HepG2 (cell line): ENCODE measurements around the gene LMNA. TPM values are rescaled to one million over a fixed set of nuclear protein-coding genes. Genes with fewer than 3 reads are reported as not detected.
A peak's percentile ranks its signal among the peaks of the same experiment; 100 is the strongest.

Source experiments
- GATA4 ChIP-seq: sonication (generic); IDR thresholded peaks from 2 replicates; pipeline ENCODE4 v1.6.1; 2016; ENCODE audit warnings: antibody characterized with exemption, low read depth, borderline replicate concordance
- GLI4 ChIP-seq: sonication (generic); formaldehyde crosslinking; IDR thresholded peaks from 2 replicates; pipeline ENCODE4 v1.5.1; 2020; ENCODE audit warnings: missing genetic modification reagents, mild to moderate bottlenecking, moderate library complexity, borderline replicate concordance
- HES4 ChIP-seq: sonication (generic); formaldehyde crosslinking; IDR thresholded peaks from 2 replicates; pipeline ENCODE4 v1.9.0; 2021; ENCODE audit warnings: mild to moderate bottlenecking, missing genetic modification reagents, borderline replicate concordance
- MXI1 ChIP-seq: IDR thresholded peaks from 3 replicates; pipeline ENCODE4 v1.6.1; 2012; ENCODE audit warnings: low read depth, low read length, inconsistent platforms, borderline replicate concordance
- NRL ChIP-seq: sonication (generic); formaldehyde crosslinking; IDR thresholded peaks from 2 replicates; pipeline ENCODE4 v1.5.0; 2020; ENCODE audit warnings: missing genetic modification reagents, mild to moderate bottlenecking, moderate library complexity, borderline replicate concordance
- PHB2 ChIP-seq: fragments of 450-650 bp; IDR thresholded peaks from 2 replicates; pipeline ENCODE4 v1.6.1; 2018; ENCODE audit not compliant: partially characterized antibody
- SOX13 ChIP-seq, 3 experiments: fragments of 450-650 bp in 1 of 3; sonication (generic) in 1 of 3; formaldehyde crosslinking in 1 of 3; IDR thresholded peaks in 2 of 3; conservative IDR thresholded peaks in 1 of 3; 2 replicates each; pipeline versions ENCODE4 v1.5.0 to v1.6.1; 2016 to 2020; ENCODE audit warnings: antibody characterized with exemption in 1 of 3, mild to moderate bottlenecking in 1 of 3, missing compliant biosample characterization in 1 of 3, missing genetic modification reagents in 1 of 3, moderate library complexity in 1 of 3
- SOX6 ChIP-seq, 2 experiments: fragments of 450-650 bp in 1 of 2; sonication (generic) in 1 of 2; formaldehyde crosslinking in 1 of 2; IDR thresholded peaks; 2 replicates each; pipeline versions ENCODE4 v1.4.0 to v1.6.1; 2017 to 2020; ENCODE audit warnings: antibody characterized with exemption in 1 of 2, mild to moderate bottlenecking in 1 of 2, missing genetic modification reagents in 1 of 2
- TCF7L2 ChIP-seq: IDR thresholded peaks from 2 replicates; pipeline ENCODE4 v1.6.1; 2011; ENCODE audit warnings: mild to moderate bottlenecking, low read depth, low read length, moderate library complexity
- ZFP90 ChIP-seq: sonication (generic); formaldehyde crosslinking; IDR thresholded peaks from 2 replicates; pipeline ENCODE4 v1.8.0; 2022; ENCODE audit warnings: missing genetic modification reagents, mild to moderate bottlenecking, inconsistent platforms, borderline replicate concordance
- ZNF574 ChIP-seq: sonication (generic); formaldehyde crosslinking; IDR thresholded peaks from 2 replicates; pipeline ENCODE4 v1.4.0; 2020; ENCODE audit warnings: missing genetic modification reagents
- ZNF710 ChIP-seq: sonication (generic); formaldehyde crosslinking; IDR thresholded peaks from 2 replicates; pipeline ENCODE4 v1.5.0; 2020; ENCODE audit warnings: mild to moderate bottlenecking, missing genetic modification reagents, borderline replicate concordance
- ZSCAN25 ChIP-seq: sonication (generic); formaldehyde crosslinking; IDR thresholded peaks from 2 replicates; pipeline ENCODE4 v1.8.0; 2022; ENCODE audit warnings: mild to moderate bottlenecking, missing genetic modification reagents
- polyA plus RNA-seq, 8 experiments: library from polyadenylated mRNA; depleted of rRNA in 3 of 8; stranded (reverse) in 7 of 8; unstranded in 1 of 8; fragments of >200 nt; fragmentation: Illumina TruSeq in 4 of 8; extraction: Trizol in 4 of 8; gene quantifications; 2 replicates each; pipeline versions ENCODE4 v1.2.1 to v1.2.3, GENCODE V29; 2011 to 2016; ENCODE audit warnings: low read depth in 4 of 8, missing spikeins in 1 of 8, mixed read lengths in 1 of 8; ENCODE audit not compliant: insufficient read depth in 1 of 8
- total RNA-seq, 5 experiments: library from RNA; depleted of rRNA; stranded (reverse); fragments of >200 nt; fragmentation: Illumina TruSeq; extraction: Trizol; gene quantifications; 2 replicates each; pipeline ENCODE4 v1.2.3, GENCODE V29; 2016; ENCODE audit warnings: low read depth in 1 of 5
- TF ChIP-seq, protein P1 (sequence below): sonication (generic); formaldehyde crosslinking; IDR thresholded peaks from 2 replicates; pipeline ENCODE4 v1.4.0; 2020; ENCODE audit warnings: missing genetic modification reagents
- TF ChIP-seq, protein P2 (sequence below): sonication (generic); formaldehyde crosslinking; IDR thresholded peaks from 2 replicates; pipeline ENCODE4 v1.4.0; 2020; ENCODE audit warnings: mild to moderate bottlenecking, missing genetic modification reagents

Gene LMNA
- total and polyA plus RNA-seq, 2 of the 13 experiments (the other 11 are each of a cell fraction or from before 2014, with no cell fraction given), result 107 to 225 TPM

DNA sequence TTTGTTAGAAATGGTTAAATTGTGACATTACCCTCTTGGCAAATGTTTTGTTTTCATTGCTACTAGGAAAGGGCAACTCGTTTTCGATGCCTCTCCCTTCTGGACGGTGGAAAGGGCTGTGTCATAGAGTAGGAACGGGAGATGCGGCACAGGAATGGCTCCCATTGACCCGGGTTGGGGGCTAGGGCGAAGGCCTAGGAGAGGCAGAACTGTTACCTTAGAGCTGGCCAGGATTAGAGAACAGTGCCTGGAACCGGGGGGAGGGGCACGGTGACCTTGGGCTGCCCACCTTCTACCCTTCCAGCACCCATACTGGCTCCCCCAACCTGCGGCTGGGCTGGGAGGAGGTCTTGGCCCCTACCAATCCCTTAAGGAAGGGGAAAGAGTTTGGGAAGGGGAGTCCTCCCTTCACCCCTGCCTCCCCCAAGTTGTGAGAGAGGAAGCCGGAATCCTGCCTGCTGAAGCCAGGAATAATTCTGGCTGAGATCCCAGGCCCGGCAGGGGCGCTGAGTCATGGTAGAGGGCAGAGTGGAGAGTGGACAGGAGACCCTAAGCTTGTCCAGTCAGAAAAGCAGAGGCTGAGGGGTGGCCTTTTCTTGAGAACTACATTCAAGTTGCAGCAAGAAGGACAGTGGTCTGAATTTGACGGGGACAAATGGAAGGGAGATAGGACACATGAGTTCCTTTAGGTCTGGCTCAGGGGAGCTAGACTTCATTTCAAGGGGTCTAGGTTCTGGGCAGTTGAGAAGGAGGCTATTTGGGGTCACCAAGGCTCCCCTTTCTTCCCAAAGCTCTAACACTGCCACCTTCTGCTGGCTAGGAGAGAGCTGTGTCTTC lies 8.2 kb downstream of the LMNA start (continued):
- TF ChIP-seq ZNF710 (CRISPR knock-in tag), result 0 out of 2 replicates have a peak, but pooled peaks have one; percentile 40
- no peak for TF ChIP-seq SOX6 (IDR thresholded peaks at IDR 0.05)
- TF ChIP-seq SOX6 (CRISPR knock-in tag; IDR thresholded peaks at IDR 0.05), result 0 out of 2 replicates have a peak, but pooled peaks have one; percentile 25
- no peak for TF ChIP-seq SOX13 (IDR thresholded peaks at IDR 0.05)
- peak in 1 of 2 experiments; percentile 17; a peak in 1 of 4 replicates for TF ChIP-seq SOX13 (CRISPR knock-in tag; conservative IDR thresholded peaks at IDR 0.05 in 1 of 2, IDR thresholded peaks at IDR 0.05 in 1 of 2)
- peak; percentile 42 for TF ChIP-seq ZNF574 (CRISPR knock-in tag)
- 0 out of 2 replicates have a peak, but pooled peaks have one; percentile 26 for TF ChIP-seq ZFP90 (CRISPR knock-in tag)
- peak; percentile 59 for TF ChIP-seq ZSCAN25 (CRISPR knock-in tag)
- no peak for TF ChIP-seq GLI4
- no peak for TF ChIP-seq GATA4
- TF ChIP-seq, protein P1, sequence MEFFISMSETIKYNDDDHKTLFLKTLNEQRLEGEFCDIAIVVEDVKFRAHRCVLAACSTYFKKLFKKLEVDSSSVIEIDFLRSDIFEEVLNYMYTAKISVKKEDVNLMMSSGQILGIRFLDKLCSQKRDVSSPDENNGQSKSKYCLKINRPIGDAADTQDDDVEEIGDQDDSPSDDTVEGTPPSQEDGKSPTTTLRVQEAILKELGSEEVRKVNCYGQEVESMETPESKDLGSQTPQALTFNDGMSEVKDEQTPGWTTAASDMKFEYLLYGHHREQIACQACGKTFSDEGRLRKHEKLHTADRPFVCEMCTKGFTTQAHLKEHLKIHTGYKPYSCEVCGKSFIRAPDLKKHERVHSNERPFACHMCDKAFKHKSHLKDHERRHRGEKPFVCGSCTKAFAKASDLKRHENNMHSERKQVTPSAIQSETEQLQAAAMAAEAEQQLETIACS (CRISPR knock-in tag), result no peak
- TF ChIP-seq TCF7L2, result no peak
- TF ChIP-seq PHB2, result no peak
- TF ChIP-seq NRL, result 0 out of 2 replicates have a peak, but pooled peaks have one; percentile 26
- no peak for TF ChIP-seq HES4 (CRISPR knock-in tag)
- TF ChIP-seq MXI1, result peak; percentile 26; the same call in 1 of the 3 replicates
- TF ChIP-seq, protein P2, sequence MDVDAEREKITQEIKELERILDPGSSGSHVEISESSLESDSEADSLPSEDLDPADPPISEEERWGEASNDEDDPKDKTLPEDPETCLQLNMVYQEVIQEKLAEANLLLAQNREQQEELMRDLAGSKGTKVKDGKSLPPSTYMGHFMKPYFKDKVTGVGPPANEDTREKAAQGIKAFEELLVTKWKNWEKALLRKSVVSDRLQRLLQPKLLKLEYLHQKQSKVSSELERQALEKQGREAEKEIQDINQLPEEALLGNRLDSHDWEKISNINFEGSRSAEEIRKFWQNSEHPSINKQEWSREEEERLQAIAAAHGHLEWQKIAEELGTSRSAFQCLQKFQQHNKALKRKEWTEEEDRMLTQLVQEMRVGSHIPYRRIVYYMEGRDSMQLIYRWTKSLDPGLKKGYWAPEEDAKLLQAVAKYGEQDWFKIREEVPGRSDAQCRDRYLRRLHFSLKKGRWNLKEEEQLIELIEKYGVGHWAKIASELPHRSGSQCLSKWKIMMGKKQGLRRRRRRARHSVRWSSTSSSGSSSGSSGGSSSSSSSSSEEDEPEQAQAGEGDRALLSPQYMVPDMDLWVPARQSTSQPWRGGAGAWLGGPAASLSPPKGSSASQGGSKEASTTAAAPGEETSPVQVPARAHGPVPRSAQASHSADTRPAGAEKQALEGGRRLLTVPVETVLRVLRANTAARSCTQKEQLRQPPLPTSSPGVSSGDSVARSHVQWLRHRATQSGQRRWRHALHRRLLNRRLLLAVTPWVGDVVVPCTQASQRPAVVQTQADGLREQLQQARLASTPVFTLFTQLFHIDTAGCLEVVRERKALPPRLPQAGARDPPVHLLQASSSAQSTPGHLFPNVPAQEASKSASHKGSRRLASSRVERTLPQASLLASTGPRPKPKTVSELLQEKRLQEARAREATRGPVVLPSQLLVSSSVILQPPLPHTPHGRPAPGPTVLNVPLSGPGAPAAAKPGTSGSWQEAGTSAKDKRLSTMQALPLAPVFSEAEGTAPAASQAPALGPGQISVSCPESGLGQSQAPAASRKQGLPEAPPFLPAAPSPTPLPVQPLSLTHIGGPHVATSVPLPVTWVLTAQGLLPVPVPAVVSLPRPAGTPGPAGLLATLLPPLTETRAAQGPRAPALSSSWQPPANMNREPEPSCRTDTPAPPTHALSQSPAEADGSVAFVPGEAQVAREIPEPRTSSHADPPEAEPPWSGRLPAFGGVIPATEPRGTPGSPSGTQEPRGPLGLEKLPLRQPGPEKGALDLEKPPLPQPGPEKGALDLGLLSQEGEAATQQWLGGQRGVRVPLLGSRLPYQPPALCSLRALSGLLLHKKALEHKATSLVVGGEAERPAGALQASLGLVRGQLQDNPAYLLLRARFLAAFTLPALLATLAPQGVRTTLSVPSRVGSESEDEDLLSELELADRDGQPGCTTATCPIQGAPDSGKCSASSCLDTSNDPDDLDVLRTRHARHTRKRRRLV (CRISPR knock-in tag), result no peak
